Hepatocyte (in vitro differentiated cells): ENCODE measurements around the gene PPP2R3C.

Experiments used
- CTCF ChIP-seq: fragments of 200-600 bp; sonication (generic); IDR thresholded peaks from 2 replicates; pipeline ENCODE4 v1.5.1; 2016; ENCODE audit warnings: antibody characterized with exemption, mild to moderate bottlenecking; ENCODE audit not compliant: poor library complexity
- EZH2 ChIP-seq: fragments of 200-600 bp; sonication (generic); IDR thresholded peaks from 2 replicates; pipeline ENCODE4 v1.6.1; 2016; ENCODE audit warnings: antibody characterized with exemption, mild to moderate bottlenecking, borderline replicate concordance
- EZH2phosphoT487 ChIP-seq: fragments of 200-600 bp; sonication (generic); IDR thresholded peaks from one replicate; pipeline ENCODE4 v1.6.1; 2018; ENCODE audit warnings: antibody characterized with exemption, mild to moderate bottlenecking, low read depth, moderate library complexity; ENCODE audit not compliant: unreplicated experiment, severe bottlenecking

GRCh38 chr14:35043046-35043445 lies 78.7 kb downstream of the PPP2R3C start:
- TF ChIP-seq CTCF, result no peak
- no peak for TF ChIP-seq EZH2
- TF ChIP-seq EZH2phosphoT487, result no peak
